SK-N-SH (cell line): Measurements from ENCODE around the gene CR1L. TPM values are rescaled to one million over a fixed set of nuclear protein-coding genes. Genes with fewer than 3 reads are reported as not detected.

Experiments used
- CTCF ChIA-PET: fragments of 300-600, 350-600 bp; formaldehyde crosslinking; extraction: SDS; loops from one replicate; lab custom pipeline; 2021; lab: Yijun Ruan, JAX
- POLR2A ChIA-PET: fragments of 350-600 bp; sonication (Branson Sonifier 250); formaldehyde crosslinking; extraction: SDS; loops from one replicate; lab custom pipeline; 2020; ENCODE audit warnings: antibody characterized with exemption, inconsistent platforms; lab: Yijun Ruan, JAX
- DNase-seq: peaks from one replicate; pipeline ENCODE4 v3.0.0; 2012
- H2AFZ ChIP-seq: fragments of 200-600 bp; sonication (generic); 2 replicates; pipeline ENCODE4 v1.8.1; 2016; ENCODE audit warnings: antibody characterized with exemption, mild to moderate bottlenecking, low read depth
- H3F3A ChIP-seq: fragments of 200-600 bp; sonication (generic); replicated peaks from 2 replicates; pipeline ENCODE3; 2016; ENCODE audit warnings: antibody characterized with exemption, mild to moderate bottlenecking; ENCODE audit not compliant: insufficient read depth
- H3K27ac ChIP-seq, 2 experiments: fragments of 200-500 bp in 1 of 2; fragments of 200-600 bp in 1 of 2; sonication (Bioruptor generic) in 1 of 2; sonication (generic), shearing (Covaris generic) in 1 of 2; 2 replicates each; pipeline versions ENCODE4 v1.5.1 to v1.6.1; 2014 to 2016; ENCODE audit warnings: low read depth in 2 of 2, inconsistent platforms in 1 of 2, low read length in 1 of 2, mild to moderate bottlenecking in 1 of 2, mixed read lengths in 1 of 2
- H3K27me3 ChIP-seq: fragments of 200-600 bp; sonication (generic), shearing (Covaris generic); 2 replicates; pipeline ENCODE4 v1.6.1; 2016; ENCODE audit warnings: mixed run types; ENCODE audit not compliant: insufficient read depth
- H3K36me3 ChIP-seq, 2 experiments: fragments of 200-500 bp in 1 of 2; fragments of 200-600 bp in 1 of 2; sonication (Bioruptor generic) in 1 of 2; sonication (generic) in 1 of 2; replicated peaks in 1 of 2; 2 replicates each; pipeline versions ENCODE3 to v1.5.1; 2014 to 2016; ENCODE audit warnings: low read length in 1 of 2, mild to moderate bottlenecking in 1 of 2; ENCODE audit not compliant: insufficient read depth in 2 of 2, control insufficient read depth in 1 of 2
- H3K4me1 ChIP-seq, 2 experiments: fragments of 200-500 bp in 1 of 2; fragments of 200-600 bp in 1 of 2; sonication (Bioruptor generic) in 1 of 2; sonication (generic), shearing (Covaris generic) in 1 of 2; 2 replicates each; pipeline versions ENCODE4 v1.5.1 to v1.6.1; 2014 to 2016; ENCODE audit warnings: low read depth in 1 of 2, low read length in 1 of 2, mixed run types in 1 of 2; ENCODE audit not compliant: insufficient read depth in 2 of 2, control insufficient read depth in 1 of 2
- H3K4me2 ChIP-seq: fragments of 200-600 bp; sonication (generic), shearing (Covaris generic); 2 replicates; pipeline ENCODE4 v1.6.1; 2017; ENCODE audit warnings: mixed run types
- H3K4me3 ChIP-seq, 2 experiments: fragments of 200-500 bp in 1 of 2; fragments of 200-600 bp in 1 of 2; sonication (Bioruptor generic) in 1 of 2; sonication (generic), shearing (Covaris generic) in 1 of 2; 2 replicates each; pipeline versions ENCODE4 v1.5.1 to v1.8.1; 2014 to 2016; ENCODE audit warnings: low read depth in 2 of 2, inconsistent platforms in 1 of 2, low read length in 1 of 2, mild to moderate bottlenecking in 1 of 2, mixed read lengths in 1 of 2, moderate library complexity in 1 of 2
- H3K79me2 ChIP-seq: fragments of 200-600 bp; sonication (generic); 2 replicates; pipeline ENCODE4 v1.8.1; 2017; ENCODE audit warnings: mild to moderate bottlenecking; ENCODE audit not compliant: insufficient read depth
- H3K9ac ChIP-seq: fragments of 200-600 bp; sonication (generic); 2 replicates; pipeline ENCODE4 v1.6.1; 2017; ENCODE audit warnings: mixed run types
- H3K9me2 ChIP-seq: fragments of 200-600 bp; sonication (generic); 2 replicates; pipeline ENCODE4 v1.6.1; 2017; ENCODE audit warnings: mixed run types
- H3K9me3 ChIP-seq: fragments of 200-600 bp; sonication (generic); 2 replicates; pipeline ENCODE4 v1.6.1; 2017; ENCODE audit warnings: mixed run types, mild to moderate bottlenecking, moderate library complexity
- H4K20me1 ChIP-seq: fragments of 200-600 bp; sonication (generic); 2 replicates; pipeline ENCODE4 v1.6.1; 2017; ENCODE audit warnings: mild to moderate bottlenecking, mixed run types; ENCODE audit not compliant: insufficient read depth
- CHD2 ChIP-seq: fragments of 150-350 bp; IDR thresholded peaks from 2 replicates; pipeline ENCODE4 v1.6.1; 2018; ENCODE audit warnings: low read length; ENCODE audit not compliant: partially characterized antibody
- CTCF ChIP-seq: fragments of 200-600 bp; sonication (generic); IDR thresholded peaks from 2 replicates; pipeline ENCODE4 v1.6.1; 2017; ENCODE audit warnings: antibody characterized with exemption, mild to moderate bottlenecking, moderate library complexity
- ELF1 ChIP-seq: IDR thresholded peaks from 2 replicates; pipeline ENCODE4 v1.4.0; 2012
- FOSL2 ChIP-seq: IDR thresholded peaks from 2 replicates; pipeline ENCODE4 v1.4.0; 2012; ENCODE audit warnings: low read depth, mild to moderate bottlenecking, moderate library complexity, borderline replicate concordance
- IRF3 ChIP-seq: fragments of 150-350 bp; IDR thresholded peaks from 2 replicates; pipeline ENCODE4 v1.6.1; 2016; ENCODE audit warnings: mild to moderate bottlenecking, low read depth, low read length
- JUND ChIP-seq: IDR thresholded peaks from 2 replicates; pipeline ENCODE4 v1.4.0; 2012
- MEF2A ChIP-seq: IDR thresholded peaks from 2 replicates; pipeline ENCODE4 v1.4.0; 2012; ENCODE audit warnings: low read depth, borderline replicate concordance
- MXI1 ChIP-seq: IDR thresholded peaks from 2 replicates; pipeline ENCODE4 v1.6.1; 2012; ENCODE audit warnings: mild to moderate bottlenecking, low read depth, low read length, improper control_type of control experiment
- NRF1 ChIP-seq: IDR thresholded peaks from 2 replicates; pipeline ENCODE4 v1.6.1; 2012; ENCODE audit warnings: low read depth, mild to moderate bottlenecking, low read length
- RFX5 ChIP-seq: IDR thresholded peaks from 2 replicates; pipeline ENCODE4 v1.6.1; 2012; ENCODE audit warnings: mild to moderate bottlenecking, improper control_type of control experiment, low read length
- RXRA ChIP-seq: IDR thresholded peaks from 2 replicates; pipeline ENCODE4 v1.4.0; 2012; ENCODE audit warnings: low read depth, mild to moderate bottlenecking, borderline replicate concordance
- SIN3A ChIP-seq: IDR thresholded peaks from 2 replicates; pipeline ENCODE4 v1.6.1; 2012; ENCODE audit warnings: low read depth, mild to moderate bottlenecking, low read length, moderate library complexity, borderline replicate concordance
- SMC3 ChIP-seq: IDR thresholded peaks from 2 replicates; pipeline ENCODE4 v1.6.1; 2012; ENCODE audit warnings: low read depth, low read length, improper control_type of control experiment
- TAF1 ChIP-seq: IDR thresholded peaks from 2 replicates; pipeline ENCODE4 v1.6.1; 2012; ENCODE audit warnings: low read depth, mild to moderate bottlenecking, low read length, moderate library complexity, borderline replicate concordance
- TCF12 ChIP-seq: IDR thresholded peaks from 2 replicates; pipeline ENCODE4 v1.4.0; 2012
- TEAD4 ChIP-seq: IDR thresholded peaks from 2 replicates; pipeline ENCODE4 v1.4.0; 2012; ENCODE audit warnings: mild to moderate bottlenecking, borderline replicate concordance; ENCODE audit not compliant: insufficient read depth
- USF2 ChIP-seq: fragments of 150-350 bp; IDR thresholded peaks from 2 replicates; pipeline ENCODE4 v1.6.1; 2017; ENCODE audit warnings: antibody characterized with exemption, low read length, low read depth, borderline replicate concordance
- ZBTB33 ChIP-seq: IDR thresholded peaks from 2 replicates; pipeline ENCODE4 v1.4.0; 2012; ENCODE audit warnings: low read depth, borderline replicate concordance
- WGBS: methylation state at CpG from one replicate; pipeline ENCODE4 v1.1.6; 2017; ENCODE audit warnings: low lambda C conversion rate; 5-methylcytosine and 5-hydroxymethylcytosine counted together
- polyA plus RNA-seq, 3 experiments: library from polyadenylated mRNA; depleted of rRNA; stranded (reverse); fragments of >200 nt; gene quantifications; 2 replicates each; pipeline ENCODE4 v1.2.3, GENCODE V29; 2012

Gene CR1L
- polyA plus RNA-seq, 1 of the 3 experiments (the other 2 are of a cell fraction) = not detected

GRCh38 chr1:207651583-207651982 is 6.7 kb downstream of the CR1L start:
- DNase-seq = no peak
- POLR2A ChIA-PET = no interaction called here

More at GRCh38 chr1:207651583-207651982, 6.7 kb downstream of the CR1L start:
- no peaks in the 10 kb centered on the region for H4K20me1 ChIP-seq
- H3K36me3 ChIP-seq = no peaks in the 10 kb centered on the region
- no peaks in the 10 kb centered on the region for H3K79me2 ChIP-seq
- H2AFZ ChIP-seq = no peak overlapping the region
- H3K4me2 ChIP-seq = no peak overlapping the region
- H3K4me1 ChIP-seq = no peaks in the 10 kb centered on the region
- H3K27ac ChIP-seq = no peak overlapping the region
- TF ChIP-seq MEF2A (no peak), FOSL2 (no peak), USF2 (no peak), JUND (no peak), NRF1 (no peak), ZBTB33 (no peak), SIN3A (no peak), CHD2 (no peak), TAF1 (no peak), RFX5 (no peak), IRF3 (no peak), TCF12 (no peak), RXRA (no peak), TEAD4 (no peak), CTCF (no peak), SMC3 (no peak), ELF1 (no peak), MXI1 (no peak)
- H3K9me2 ChIP-seq = no peaks in the 10 kb centered on the region
- H3F3A ChIP-seq = no peaks in the 10 kb centered on the region
- CTCF ChIA-PET = interaction anchor here (0.9 to 1.1 kb wide), 2 partner anchors 35 to 47 kb away, joined by 3 read pairs; no protein-coding TSS in a partner anchor
- H3K27me3 ChIP-seq = peaks cover 7% of the 10 kb centered on the region
- H3K9me3 ChIP-seq = no peaks in the 10 kb centered on the region
- 14% methylated on average over 1 of the region's 1 CpG for WGBS
- no peak overlapping the region for H3K4me3 ChIP-seq
- H3K9ac ChIP-seq = no peak overlapping the region
